HFFc6 (cell line): ENCODE measurements around the gene TENM4. TPM values are rescaled to one million over a fixed set of nuclear protein-coding genes. Genes with fewer than 3 reads are reported as not detected.

Experiments
- DNase-seq: peaks from one replicate; pipeline ENCODE4 v3.0.0-alpha.2; 2018
- H3K27ac Mint-ChIP-seq: 2 replicates; pipeline ENCODE4 v1.8.0; 2020; ENCODE audit warnings: mild to moderate bottlenecking, mixed read lengths
- H3K27me3 Mint-ChIP-seq: 2 replicates; pipeline ENCODE4 v1.8.0; 2021; ENCODE audit warnings: mild to moderate bottlenecking, moderate library complexity, mixed read lengths; ENCODE audit not compliant: insufficient read depth
- H3K36me3 Mint-ChIP-seq: 2 replicates; pipeline ENCODE4 v1.8.0; 2021; ENCODE audit warnings: low read depth, mixed read lengths
- H3K4me1 Mint-ChIP-seq: 2 replicates; pipeline ENCODE4 v1.8.0; 2020; ENCODE audit warnings: low read depth, mixed read lengths
- H3K4me3 Mint-ChIP-seq: 2 replicates; pipeline ENCODE4 v1.8.0; 2020; ENCODE audit warnings: mild to moderate bottlenecking, moderate library complexity, mixed read lengths
- H3K9me3 Mint-ChIP-seq: 2 replicates; pipeline ENCODE4 v1.8.0; 2020; ENCODE audit warnings: mild to moderate bottlenecking, mixed read lengths
- total RNA-seq, 6 experiments: library from RNA; stranded (reverse); fragmentation: NEBNext Ultra II Directional; extraction: Animal tissue kit (Norgen Biotek cat#: 25700); gene quantifications; 2 replicates in 1 of 6; 3 replicates in 5 of 6; pipeline ENCODE4 v1.2.3, GENCODE V29; 2021
- TF ChIP-seq, protein P1 (sequence below): fragments of 200-600 bp; sonication (generic); IDR thresholded peaks from 2 replicates; pipeline ENCODE4 v1.5.0; 2021; ENCODE audit warnings: antibody characterized with exemption, mild to moderate bottlenecking

The TENM4 gene
- total RNA-seq, 6 experiments from 2014 or later = 20.9 to 45.5 (median 26.5) TPM

DNA sequence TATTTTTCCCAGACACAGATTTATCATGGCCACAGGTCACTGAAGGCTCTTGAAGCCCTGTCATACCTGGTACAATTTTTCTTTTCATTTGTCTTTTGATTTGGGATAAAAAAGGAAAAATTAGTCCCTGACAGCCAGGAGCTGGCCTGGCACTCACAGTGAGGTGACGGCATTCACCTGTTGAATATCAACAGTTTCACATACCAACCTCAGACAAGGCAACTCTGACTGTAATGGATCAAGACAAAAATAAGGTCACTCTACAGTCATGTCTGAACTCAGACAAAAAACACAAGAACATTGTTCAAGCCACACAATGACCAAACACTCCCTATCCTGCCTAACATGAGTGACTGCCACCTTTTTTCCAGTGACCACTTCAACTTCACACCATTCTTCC is 392.9 kb downstream of the TENM4 start:
- H3K9me3 Mint-ChIP-seq = no peaks in the 10 kb centered on the region
- peaks cover 12% of the 10 kb centered on the region for H3K4me1 Mint-ChIP-seq
- DNase-seq = no peak
- H3K27me3 Mint-ChIP-seq = no peaks in the 10 kb centered on the region; the same call in none of the 2 replicates
- H3K36me3 Mint-ChIP-seq = no peaks in the 10 kb centered on the region
- H3K27ac Mint-ChIP-seq = no peak overlapping the region
- TF ChIP-seq, protein P1, sequence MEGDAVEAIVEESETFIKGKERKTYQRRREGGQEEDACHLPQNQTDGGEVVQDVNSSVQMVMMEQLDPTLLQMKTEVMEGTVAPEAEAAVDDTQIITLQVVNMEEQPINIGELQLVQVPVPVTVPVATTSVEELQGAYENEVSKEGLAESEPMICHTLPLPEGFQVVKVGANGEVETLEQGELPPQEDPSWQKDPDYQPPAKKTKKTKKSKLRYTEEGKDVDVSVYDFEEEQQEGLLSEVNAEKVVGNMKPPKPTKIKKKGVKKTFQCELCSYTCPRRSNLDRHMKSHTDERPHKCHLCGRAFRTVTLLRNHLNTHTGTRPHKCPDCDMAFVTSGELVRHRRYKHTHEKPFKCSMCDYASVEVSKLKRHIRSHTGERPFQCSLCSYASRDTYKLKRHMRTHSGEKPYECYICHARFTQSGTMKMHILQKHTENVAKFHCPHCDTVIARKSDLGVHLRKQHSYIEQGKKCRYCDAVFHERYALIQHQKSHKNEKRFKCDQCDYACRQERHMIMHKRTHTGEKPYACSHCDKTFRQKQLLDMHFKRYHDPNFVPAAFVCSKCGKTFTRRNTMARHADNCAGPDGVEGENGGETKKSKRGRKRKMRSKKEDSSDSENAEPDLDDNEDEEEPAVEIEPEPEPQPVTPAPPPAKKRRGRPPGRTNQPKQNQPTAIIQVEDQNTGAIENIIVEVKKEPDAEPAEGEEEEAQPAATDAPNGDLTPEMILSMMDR = no peak
- H3K4me3 Mint-ChIP-seq = no peak overlapping the region

DNA sequence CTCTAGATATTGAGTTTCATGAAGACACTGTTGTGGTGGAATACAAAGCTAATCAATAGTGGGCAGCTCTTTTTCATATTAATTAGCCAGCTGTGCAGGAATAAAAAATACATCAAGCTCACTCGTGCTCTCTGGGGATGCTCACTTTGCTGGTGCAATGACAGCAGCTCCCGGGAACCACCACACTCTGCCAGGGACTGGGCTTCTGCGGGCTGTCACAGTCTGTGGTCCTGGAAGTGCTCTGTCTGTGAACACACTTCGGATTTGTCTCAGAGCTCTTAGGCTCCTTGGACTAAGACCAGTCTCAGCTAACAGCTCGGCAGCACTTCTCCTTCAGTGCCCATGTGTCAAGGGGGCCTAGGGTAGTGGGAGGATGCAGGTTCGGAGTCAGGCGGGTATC is 393.5 kb downstream of the TENM4 start:
- no peak overlapping the region for H3K4me3 Mint-ChIP-seq
- no peak overlapping the region for H3K27ac Mint-ChIP-seq
- H3K9me3 Mint-ChIP-seq = no peaks in the 10 kb centered on the region
- TF ChIP-seq, protein P1 = no peak
- no peaks in the 10 kb centered on the region for H3K36me3 Mint-ChIP-seq
- no peaks in the 10 kb centered on the region; the same call in none of the 2 replicates for H3K27me3 Mint-ChIP-seq
- DNase-seq = no peak
- peaks cover 12% of the 10 kb centered on the region for H3K4me1 Mint-ChIP-seq

DNA sequence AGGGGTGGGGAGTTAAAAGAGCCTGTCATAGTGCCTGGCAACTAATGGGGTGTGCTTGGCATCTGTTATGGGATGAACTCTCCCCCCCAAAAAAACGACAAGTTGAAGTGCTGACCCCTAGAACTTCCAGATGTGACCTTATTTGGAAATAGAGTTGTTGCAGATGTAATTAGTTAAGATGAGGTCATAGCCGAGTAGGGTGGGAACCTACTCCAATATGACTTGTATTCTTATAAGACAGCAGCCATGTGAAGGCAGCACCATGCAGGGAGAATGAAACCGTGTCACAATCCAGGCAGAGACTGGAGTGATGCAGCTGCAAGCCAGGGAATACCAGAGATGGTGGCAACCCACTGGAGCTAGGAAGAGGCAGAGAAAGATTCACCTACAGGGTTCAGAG is 394.5 kb downstream of the TENM4 start:
- TF ChIP-seq, protein P1 = no peak
- H3K4me1 Mint-ChIP-seq = peaks cover 12% of the 10 kb centered on the region
- no peaks in the 10 kb centered on the region for H3K9me3 Mint-ChIP-seq

DNA sequence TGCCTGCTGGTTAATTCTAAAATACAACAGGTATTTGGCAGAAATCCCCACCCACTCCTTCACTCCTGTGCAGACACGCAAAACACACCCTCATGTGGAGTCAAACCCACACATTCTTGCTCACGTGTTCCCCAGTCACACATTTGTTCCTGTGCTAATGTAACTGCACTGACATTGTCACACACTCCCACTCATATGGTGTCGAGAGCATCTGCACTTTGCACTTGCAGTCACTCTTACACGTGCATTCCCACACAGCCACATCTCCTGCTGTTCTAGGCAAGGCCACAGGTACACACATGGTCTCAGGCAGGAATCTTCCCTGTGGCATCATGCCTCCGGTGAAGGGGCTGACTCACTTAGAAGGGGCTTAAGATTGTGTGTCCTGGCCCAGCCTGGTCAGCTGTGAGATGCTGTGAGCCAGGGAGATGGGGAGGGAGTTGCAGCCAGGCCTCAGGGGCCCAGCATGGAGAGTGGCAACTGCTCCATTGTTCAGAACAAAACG is 395.0 kb downstream of the TENM4 start:
- no peak overlapping the region for H3K27ac Mint-ChIP-seq

More for the DNA sequence above, 394.5 kb downstream of the TENM4 start:
- no peaks in the 10 kb centered on the region for H3K36me3 Mint-ChIP-seq
- H3K27me3 Mint-ChIP-seq = no peaks in the 10 kb centered on the region; the same call in none of the 2 replicates
- no peak overlapping the region for H3K27ac Mint-ChIP-seq
- H3K4me3 Mint-ChIP-seq = no peak overlapping the region
- no peak for DNase-seq

DNA sequence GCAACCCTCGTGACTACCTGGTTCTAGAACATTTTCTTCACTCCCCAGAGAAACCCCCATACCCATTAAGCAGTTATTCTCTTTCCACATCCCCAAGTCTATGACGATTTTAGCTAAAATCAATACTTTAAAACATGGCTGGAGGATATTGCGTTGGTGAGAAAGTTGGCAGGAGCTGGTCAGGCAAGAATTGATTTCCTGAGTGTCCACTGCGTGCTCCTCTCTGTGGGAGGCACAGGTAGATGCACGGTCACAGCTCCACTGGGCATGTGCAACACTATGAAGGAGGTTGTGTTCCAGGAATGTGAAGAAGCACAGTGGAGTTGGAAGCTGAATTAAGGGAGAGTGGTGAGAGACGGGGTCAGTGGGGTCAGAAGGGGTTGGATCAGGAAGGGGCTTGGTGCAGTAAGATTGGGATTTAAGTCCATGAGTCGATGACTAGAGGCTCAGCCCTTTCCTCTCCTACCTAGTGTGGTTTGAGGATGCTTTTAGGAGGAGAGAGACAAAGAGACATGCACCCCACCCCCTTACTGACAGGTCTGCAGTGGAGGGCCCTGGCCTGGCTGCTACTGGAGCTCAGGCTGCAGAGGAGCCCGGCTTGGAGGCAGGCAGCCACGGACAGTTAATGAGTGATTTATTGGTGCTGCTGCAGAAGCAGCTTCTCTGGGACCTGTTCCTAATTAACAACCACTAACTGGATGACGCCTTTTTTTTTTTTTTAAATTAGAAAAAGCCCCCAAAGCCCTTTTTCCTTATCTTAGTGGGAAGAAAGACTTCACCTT is 395.6 kb downstream of the TENM4 start:
- Mint-ChIP-seq H3K27ac (no peak overlapping the region), H3K27me3 (no peaks in the 10 kb centered on the region; the same call in 1 of the 2 replicates), H3K36me3 (no peaks in the 10 kb centered on the region), H3K4me1 (peaks cover 12% of the 10 kb centered on the region), H3K4me3 (no peak overlapping the region; the same call in 1 of the 2 replicates), H3K9me3 (no peaks in the 10 kb centered on the region)
- DNase-seq = no peak
- TF ChIP-seq, protein P1 = no peak

More for the DNA sequence above, 395.0 kb downstream of the TENM4 start:
- Mint-ChIP-seq H3K4me1 (peaks cover 12% of the 10 kb centered on the region), H3K36me3 (no peaks in the 10 kb centered on the region), H3K27me3 (no peaks in the 10 kb centered on the region; the same call in none of the 2 replicates), H3K9me3 (no peaks in the 10 kb centered on the region), H3K4me3 (no peak overlapping the region)
- peak; percentile 20 for DNase-seq
- TF ChIP-seq, protein P1 = no peak
